ENCODE results near the gene GATM. TPM values are rescaled to one million over a fixed set of nuclear protein-coding genes. Genes with fewer than 3 reads are reported as not detected.

Gene GATM
- total RNA-seq, 4 donors from 2014 or later: 334 to 564 (median 451) TPM

DNA sequence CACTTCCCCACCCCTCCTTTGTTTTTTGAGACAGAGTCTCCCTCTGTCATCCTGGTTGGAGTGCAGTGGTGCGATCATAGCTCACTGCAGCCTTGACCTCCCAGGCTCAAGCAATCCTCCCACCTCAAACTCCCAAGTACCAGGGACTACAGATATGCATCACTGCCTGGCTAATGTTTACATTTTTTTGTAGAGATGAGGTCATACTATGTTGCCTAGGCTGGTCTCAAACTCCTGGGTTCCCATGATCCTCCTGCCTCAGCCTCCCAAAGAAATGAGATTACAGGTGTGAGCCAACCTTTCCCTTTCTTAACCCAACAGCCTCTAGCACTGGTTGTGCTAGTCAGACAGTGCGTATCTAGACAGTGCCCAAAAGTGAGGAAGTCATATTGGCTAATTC, 6.4 kb upstream of the GATM start:
- Histone ChIP-seq H3K4me3 (no peak overlapping the region), H3K9me3 (no peaks in the 10 kb centered on the region), H3K27ac (no peak overlapping the region), H3K27me3 (no peaks in the 10 kb centered on the region), H3K36me3 (no peaks in the 10 kb centered on the region), H3K4me1 (peaks cover 0 to 17% (median 10%) of the 10 kb centered on the region in 4 donors)
- DNase-seq (ENCODE audit: low spot score in 2 of 2): no peak
- TF ChIP-seq, protein P1, sequence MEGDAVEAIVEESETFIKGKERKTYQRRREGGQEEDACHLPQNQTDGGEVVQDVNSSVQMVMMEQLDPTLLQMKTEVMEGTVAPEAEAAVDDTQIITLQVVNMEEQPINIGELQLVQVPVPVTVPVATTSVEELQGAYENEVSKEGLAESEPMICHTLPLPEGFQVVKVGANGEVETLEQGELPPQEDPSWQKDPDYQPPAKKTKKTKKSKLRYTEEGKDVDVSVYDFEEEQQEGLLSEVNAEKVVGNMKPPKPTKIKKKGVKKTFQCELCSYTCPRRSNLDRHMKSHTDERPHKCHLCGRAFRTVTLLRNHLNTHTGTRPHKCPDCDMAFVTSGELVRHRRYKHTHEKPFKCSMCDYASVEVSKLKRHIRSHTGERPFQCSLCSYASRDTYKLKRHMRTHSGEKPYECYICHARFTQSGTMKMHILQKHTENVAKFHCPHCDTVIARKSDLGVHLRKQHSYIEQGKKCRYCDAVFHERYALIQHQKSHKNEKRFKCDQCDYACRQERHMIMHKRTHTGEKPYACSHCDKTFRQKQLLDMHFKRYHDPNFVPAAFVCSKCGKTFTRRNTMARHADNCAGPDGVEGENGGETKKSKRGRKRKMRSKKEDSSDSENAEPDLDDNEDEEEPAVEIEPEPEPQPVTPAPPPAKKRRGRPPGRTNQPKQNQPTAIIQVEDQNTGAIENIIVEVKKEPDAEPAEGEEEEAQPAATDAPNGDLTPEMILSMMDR (IDR thresholded peaks at IDR 0.05): no peak
- TF ChIP-seq EP300 (IDR thresholded peaks at IDR 0.05): no peak
- no peak for TF ChIP-seq POLR2A (IDR thresholded peaks at IDR 0.05)
- WGBS, 2 donors: 86 to 88% methylated on average over 2 of the region's 2 CpGs

DNA sequence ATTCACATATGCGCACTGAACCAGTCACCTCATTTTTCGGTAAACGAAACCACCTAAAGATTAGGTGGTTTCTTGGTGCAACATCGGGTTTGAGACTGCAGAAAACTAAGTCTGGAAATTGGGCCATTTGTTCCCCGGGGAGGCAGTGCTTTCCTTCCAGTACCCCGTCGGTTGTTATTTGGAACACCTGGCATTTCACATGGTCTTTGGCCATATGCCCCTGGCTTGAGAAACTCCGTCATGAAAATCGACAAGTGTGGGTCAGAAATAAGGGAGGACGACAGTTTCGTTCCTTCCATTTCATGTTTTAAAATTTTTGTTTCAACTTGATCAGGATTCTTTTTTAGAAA, 544 bp upstream of the GATM start:
- Histone ChIP-seq H3K4me1 (peaks cover 0 to 35% (median 4%) of the 10 kb centered on the region in 4 donors), H3K9me3 (no peaks in the 10 kb centered on the region), H3K36me3 (peaks cover 0 to 7% (median 0%) of the 10 kb centered on the region in 3 donors), H3K27ac (peak overlapping the region; percentile 77 to 85 (median 80)), H3K4me3 (peak overlapping the region; percentile 63 to 85 (median 70)), H3K27me3 (no peaks in the 10 kb centered on the region)
- no peak for DNase-seq (ENCODE audit: low spot score in 2 of 2)
- TF ChIP-seq POLR2A (IDR thresholded peaks at IDR 0.05) (no peak), EP300 (IDR thresholded peaks at IDR 0.05) (no peak)
- TF ChIP-seq, protein P1 (IDR thresholded peaks at IDR 0.05): no peak
- 24 to 35% methylated on average over 11 of the region's 11 CpGs for whole genome bisulfite sequencing, 2 donors

DNA sequence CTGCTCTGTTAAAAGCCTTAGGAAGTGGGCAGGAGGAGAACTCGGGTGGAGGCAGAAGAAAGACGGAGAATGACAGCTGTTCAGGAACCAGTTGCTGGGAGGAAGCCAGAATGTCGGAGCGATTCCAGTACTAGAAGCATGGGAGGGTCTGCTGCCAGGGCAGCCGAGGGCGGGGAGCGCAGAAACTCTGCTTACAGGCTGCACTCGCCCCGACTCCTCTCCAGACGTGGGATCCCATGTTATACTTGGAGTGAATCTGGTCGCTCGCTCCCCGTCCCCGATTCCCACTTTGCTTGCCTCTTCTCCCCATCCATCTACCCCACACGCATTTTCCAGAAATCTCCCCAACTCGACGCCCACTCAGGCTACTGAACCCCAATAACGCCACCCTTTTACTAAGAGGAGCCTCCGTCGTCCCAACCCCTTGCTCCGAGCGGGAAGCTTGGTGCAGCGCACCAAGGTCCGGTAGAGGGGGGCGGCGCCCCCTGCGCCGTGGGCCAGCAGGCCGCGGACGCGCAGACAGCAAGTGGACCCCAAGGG, 665 bp downstream of the GATM start:
- peaks cover 0 to 7% (median 0%) of the 10 kb centered on the region in 3 donors for H3K36me3 ChIP-seq
- peaks cover 0 to 35% (median 4%) of the 10 kb centered on the region in 4 donors for H3K4me1 ChIP-seq
- peak in 1 of 2 donors; percentile 18 for DNase-seq (ENCODE audit: low spot score in 2 of 2)
- no peaks in the 10 kb centered on the region for H3K27me3 ChIP-seq
- WGBS, 2 donors: 0 to 2% methylated on average over 27 to 32 of the region's 32 CpGs
- no peaks in the 10 kb centered on the region for H3K9me3 ChIP-seq
- H3K4me3 ChIP-seq: peak overlapping the region; percentile 63 to 85 (median 70)
- H3K27ac ChIP-seq: peak overlapping the region; percentile 77 to 85 (median 80)
- no peak for TF ChIP-seq POLR2A (IDR thresholded peaks at IDR 0.05)
- no peak for TF ChIP-seq EP300 (IDR thresholded peaks at IDR 0.05)
- TF ChIP-seq, protein P1 (IDR thresholded peaks at IDR 0.05): no peak

DNA sequence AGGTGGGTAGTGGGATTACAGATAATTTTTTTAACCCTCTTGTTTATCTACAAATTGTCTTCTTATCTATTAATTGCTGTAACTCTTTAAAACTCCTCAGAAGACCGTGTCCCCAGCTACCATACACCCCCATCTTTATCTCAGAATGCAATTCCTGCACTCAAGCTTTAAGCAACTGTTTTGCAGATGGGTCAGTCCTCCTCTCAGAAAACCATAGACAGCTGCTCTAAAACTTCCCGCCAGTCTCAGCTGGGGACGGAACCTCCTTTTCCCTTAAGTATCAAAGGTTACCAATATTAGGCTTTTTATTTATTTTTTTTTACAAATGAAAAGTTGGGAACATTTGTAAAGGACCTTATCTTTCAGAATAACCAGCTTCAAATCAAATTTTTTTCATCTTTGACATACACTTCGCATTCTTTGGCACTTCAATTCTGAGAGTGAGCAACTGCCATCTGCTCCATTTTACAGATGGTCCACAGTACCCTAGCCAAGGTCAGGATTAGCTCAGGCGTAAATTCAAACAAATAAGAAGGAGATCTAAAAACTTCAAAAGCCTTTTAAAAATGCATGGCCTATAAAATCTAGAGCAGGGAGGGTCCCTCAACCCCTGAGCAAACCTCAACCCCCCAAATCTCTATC, 1.3 kb downstream of the GATM start:
- 21 to 25% methylated on average over 5 of the region's 5 CpGs for WGBS, 2 donors
- H3K27me3 ChIP-seq: no peaks in the 10 kb centered on the region
- no peak for TF ChIP-seq POLR2A (IDR thresholded peaks at IDR 0.05)
- no peak for TF ChIP-seq EP300 (IDR thresholded peaks at IDR 0.05)
- TF ChIP-seq, protein P1 (IDR thresholded peaks at IDR 0.05): no peak
- H3K27ac ChIP-seq: peak overlapping the region; percentile 77 to 85 (median 80)
- DNase-seq (ENCODE audit: low spot score in 2 of 2): no peak
- H3K4me3 ChIP-seq: peak overlapping the region; percentile 63 to 85 (median 70)
- peaks cover 0 to 7% (median 0%) of the 10 kb centered on the region in 3 donors for H3K36me3 ChIP-seq
- H3K4me1 ChIP-seq: peaks cover 0 to 41% (median 4%) of the 10 kb centered on the region in 4 donors
- H3K9me3 ChIP-seq: no peaks in the 10 kb centered on the region

DNA sequence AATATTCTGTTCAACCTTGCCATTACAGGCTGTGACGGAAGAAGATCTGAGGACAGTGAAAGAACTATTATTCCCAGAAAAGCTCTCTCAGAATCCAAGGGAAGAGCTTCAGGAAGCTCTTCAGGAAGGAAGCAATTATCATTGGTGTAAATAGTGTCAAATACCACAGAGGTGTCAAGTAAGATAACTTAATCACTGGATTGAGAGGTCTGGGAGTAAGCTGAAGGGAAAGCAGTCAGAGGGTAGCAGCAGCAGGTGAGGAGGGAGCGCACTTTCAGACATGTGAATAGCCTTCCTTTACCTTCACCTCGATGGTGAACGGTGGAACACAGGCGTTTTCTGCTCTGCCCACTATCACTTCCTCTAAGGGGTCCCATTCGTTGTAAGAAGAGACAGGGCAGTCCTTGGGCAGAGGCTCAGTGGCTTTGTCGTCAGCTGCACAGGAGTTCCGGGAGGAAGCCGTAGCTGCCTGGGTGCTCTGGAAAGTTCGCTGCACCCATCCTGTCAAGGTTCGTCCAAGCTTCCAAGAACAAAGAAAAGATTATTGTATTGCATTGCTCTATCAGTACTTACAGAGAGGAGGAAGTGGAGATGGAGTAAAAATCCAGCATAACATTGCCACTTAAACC, 1.9 kb downstream of the GATM start:
- TF ChIP-seq, protein P1 (IDR thresholded peaks at IDR 0.05): no peak
- no peak for TF ChIP-seq EP300 (IDR thresholded peaks at IDR 0.05)
- TF ChIP-seq POLR2A (IDR thresholded peaks at IDR 0.05): no peak
- 28 to 32% methylated on average over 11 of the region's 11 CpGs for WGBS, 2 donors
- DNase-seq (ENCODE audit: low spot score in 2 of 2): no peak
- Histone ChIP-seq H3K4me3 (peak overlapping the region; percentile 63 to 85 (median 70)), H3K9me3 (no peaks in the 10 kb centered on the region), H3K27ac (peak overlapping the region in 3 of 4 donors; percentile 21 to 85 (median 77)), H3K27me3 (no peaks in the 10 kb centered on the region), H3K4me1 (peaks cover 0 to 47% (median 4%) of the 10 kb centered on the region in 4 donors), H3K36me3 (peaks cover 0 to 7% (median 0%) of the 10 kb centered on the region in 3 donors)
